ENCODE measurements around the gene NRG4.

The NRG4 gene

GRCh38 chr15:75891895-75892294, 120.3 kb downstream of the NRG4 start:
- H3K27me3 ChIP-seq (ENCODE audit: insufficient read depth, insufficient read length) = no peaks in the 10 kb centered on the region
- no peak overlapping the region for H3K4me3 ChIP-seq (ENCODE audit: insufficient read length, low read depth)
- no peaks in the 10 kb centered on the region for H3K4me1 ChIP-seq (ENCODE audit: insufficient read depth, insufficient read length)
- no peak overlapping the region for H3K9ac ChIP-seq (ENCODE audit: insufficient read length, low read depth)
- no peak for TF ChIP-seq SUZ12 (IDR thresholded peaks at IDR 0.05; ENCODE audit: extremely low read depth, insufficient read depth, insufficient read length)
- no peak for TF ChIP-seq ZNF274 (IDR thresholded peaks at IDR 0.05; ENCODE audit: low read depth, low read length)
- TF ChIP-seq YY1 (IDR thresholded peaks at IDR 0.05; ENCODE audit: insufficient read depth, insufficient read length) = no peak
- H3K36me3 ChIP-seq (ENCODE audit: insufficient read depth, insufficient read length, low read length) = peaks cover 17% of the 10 kb centered on the region
- no peak for DNase-seq (ENCODE audit: low read depth, low spot score)
- no peaks in the 10 kb centered on the region for H3K9me3 ChIP-seq (ENCODE audit: insufficient read depth, low read length)

All from NT2/D1 (cell line).